GM18502 (cell line): ENCODE results near the gene MIDN.

ENCODE experiments used
- ATAC-seq: cut with Tn5 transposase; IDR thresholded peaks from one replicate; pipeline ENCODE4 v1.9.1; 2021; ENCODE audit warnings: mild to moderate bottlenecking; ENCODE audit not compliant: unreplicated experiment, poor library complexity

MIDN gene

GRCh38 chr19:1231729-1232637, 16.4 kb upstream of the MIDN start:
- no peak for ATAC-seq

DNA sequence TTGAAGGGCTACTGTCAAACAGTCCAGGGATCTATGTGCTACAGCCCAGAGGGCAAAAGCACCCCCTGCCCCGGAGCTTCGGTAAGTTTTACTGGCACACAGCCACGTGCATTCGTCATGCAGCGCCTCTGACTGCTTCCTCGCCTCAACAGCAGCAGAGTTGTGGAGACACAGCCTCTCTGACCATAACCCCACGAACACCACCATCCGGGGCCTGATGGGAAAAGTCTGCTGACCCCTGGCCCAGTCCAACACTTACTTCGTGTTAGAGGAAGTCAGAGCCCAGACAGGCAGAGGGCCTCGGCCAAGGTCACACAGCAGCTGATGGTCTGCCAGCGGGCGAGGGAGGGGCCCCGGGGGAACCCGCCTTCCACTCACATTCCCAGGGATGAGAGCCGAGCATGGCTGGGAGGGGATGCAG, 15.7 kb upstream of the MIDN start:
- ATAC-seq = no peak

GRCh38 chr19:1233115-1233667, 15.2 kb upstream of the MIDN start:
- ATAC-seq = no peak

DNA sequence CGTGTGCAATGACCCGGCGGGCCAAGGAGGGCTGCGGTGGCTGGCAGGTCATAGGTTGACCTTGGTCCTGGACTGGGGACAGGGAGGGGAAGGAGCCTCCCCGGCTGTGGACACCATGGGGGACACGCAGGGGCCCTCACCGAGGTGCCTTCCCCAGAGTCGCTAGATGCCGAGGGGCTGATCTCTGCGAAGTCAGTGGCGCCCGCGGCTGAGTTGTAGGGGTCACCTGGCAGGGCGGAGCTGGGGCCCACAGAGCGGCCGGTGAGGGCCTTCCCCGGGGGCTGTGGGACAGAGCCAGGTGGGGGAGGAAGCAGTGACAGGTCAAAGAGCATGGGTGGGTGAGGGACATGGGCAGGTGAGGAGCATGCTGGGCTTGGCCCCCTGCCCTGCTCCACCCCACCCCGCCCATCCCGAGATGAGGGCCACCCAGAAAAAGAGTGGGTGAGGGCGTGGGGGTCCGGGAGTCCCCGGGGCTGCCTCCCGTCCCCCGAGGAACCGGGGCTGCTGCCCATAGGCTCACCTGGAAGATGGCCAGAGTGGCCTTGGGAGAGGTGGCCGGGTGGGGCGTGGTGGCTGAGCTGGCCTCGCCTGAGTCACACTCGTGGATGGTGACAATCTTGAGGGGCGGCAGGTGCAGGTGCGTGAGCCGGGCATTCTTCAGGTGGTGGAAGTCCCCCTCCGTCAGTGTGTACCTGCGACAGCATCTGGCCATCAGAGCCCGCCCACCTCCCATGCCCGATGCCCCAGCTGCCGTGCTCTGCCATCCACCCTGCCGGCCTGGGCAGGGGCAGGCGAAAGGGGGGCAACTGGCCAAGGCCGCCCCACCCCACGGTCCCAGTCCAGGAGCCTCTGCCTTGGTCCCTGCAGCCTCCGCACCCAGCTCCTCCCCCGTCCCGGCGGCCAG, 14.1 kb upstream of the MIDN start:
- ATAC-seq = no peak

- no peak for ATAC-seq
These were observed 13.4 kb upstream of the MIDN start for GRCh38 chr19:1234955-1235380.

GRCh38 chr19:1235625-1236538, 12.5 kb upstream of the MIDN start:
- ATAC-seq = no peak

- ATAC-seq = no peak
These were observed 11.8 kb upstream of the MIDN start for GRCh38 chr19:1236576-1236975.

GRCh38 chr19:1237027-1237659, 11.2 kb upstream of the MIDN start:
- ATAC-seq = no peak

- ATAC-seq = no peak
These were observed 10.5 kb upstream of the MIDN start, which contains the start of gene CBARP for GRCh38 chr19:1237754-1238368. Gene CBARP (minus strand): TSS chr19:1238005. CDS start chr19:1236100, 1,905 bp downstream.

DNA sequence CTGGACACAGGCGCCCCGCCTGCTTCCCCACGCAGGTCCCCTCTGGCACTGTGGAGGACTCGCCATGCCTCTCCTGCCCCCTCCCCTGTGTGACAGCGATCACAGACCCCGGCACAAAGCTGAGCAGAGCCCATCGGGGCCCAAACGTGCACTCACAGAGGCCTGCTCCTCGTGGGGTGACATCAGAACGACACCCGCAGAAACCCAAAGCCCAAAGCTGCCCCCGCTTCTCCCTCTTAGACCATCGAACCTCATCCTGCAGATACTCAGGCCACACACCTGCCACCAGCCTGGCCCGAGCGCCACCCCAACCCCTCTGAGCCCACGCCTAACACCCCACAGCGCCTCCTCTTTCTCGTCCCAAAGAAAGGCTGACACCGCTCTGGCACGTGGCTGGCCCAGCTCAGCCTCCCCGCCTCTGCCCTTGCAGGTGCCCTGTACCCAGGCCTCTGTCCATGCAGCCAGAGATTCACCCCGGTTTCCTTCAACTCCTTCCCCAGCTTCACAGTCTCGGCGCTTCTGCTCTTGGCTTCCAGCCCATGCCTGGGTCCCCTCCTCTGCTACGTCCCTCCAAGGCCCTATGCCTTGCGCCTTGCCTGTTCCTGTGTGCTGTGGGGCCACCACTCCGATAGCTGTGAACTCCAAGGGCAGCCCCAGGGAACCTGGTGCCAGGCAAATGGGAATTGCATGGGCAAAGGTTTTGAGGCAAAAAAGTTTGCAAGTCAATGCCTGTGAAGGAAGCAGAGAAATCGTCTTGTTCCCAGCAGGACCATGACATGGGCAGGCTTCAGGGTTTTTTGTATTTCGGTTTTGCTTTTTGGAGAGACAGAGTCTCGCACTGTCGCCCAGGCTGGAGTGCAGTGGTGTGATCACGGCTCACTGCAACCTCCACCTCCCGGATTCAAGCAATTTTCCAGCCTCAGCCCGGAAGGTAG, 9.7 kb upstream of the MIDN start:
- ATAC-seq = no peak

GRCh38 chr19:1239420-1239795, 9.0 kb upstream of the MIDN start:
- no peak for ATAC-seq

DNA sequence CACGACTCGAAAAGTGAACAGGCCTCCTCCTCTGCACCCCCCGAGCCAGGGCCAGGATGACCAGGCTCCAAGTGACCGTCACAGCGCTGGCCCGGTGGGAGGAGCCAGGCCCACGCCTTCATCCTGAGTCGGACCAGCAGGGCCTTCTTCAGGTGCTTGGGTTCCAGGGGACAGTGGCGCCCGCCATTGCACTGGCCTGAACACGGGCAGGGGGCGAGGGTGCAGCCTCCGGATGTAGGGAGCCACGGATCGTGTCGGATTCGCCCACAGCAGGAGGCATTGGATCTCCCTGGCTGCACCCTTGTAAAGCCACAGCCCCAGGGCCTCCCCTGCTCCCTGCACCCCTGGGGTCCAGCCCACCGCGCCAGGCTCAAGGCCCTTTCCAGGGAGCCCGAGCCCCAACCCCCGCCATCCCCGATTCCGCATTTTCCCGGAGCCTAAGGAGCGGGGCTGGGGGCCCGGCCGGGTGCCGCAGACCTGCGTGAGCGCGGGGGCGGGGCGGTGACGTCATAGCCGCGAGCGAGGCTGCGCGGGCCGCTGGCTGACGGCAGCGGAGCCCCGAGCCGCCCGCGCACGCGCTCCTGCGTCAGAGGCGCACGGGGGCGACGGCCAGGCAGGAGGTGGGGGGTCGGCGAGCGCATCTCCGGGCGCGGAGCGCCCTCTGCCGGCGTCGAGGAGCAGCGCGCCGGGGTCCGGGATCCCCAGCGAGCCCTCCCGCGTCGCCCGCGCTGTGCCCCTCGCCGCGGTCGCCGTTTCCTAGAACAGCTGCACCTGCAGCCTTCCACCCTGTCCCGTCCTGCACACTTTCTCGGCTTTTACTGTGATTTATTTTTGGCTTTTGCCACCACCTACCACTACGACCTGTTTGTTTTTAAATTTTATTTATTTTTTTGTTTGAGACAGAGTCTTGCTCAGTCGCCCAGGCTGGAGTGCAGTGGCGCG, 8.3 kb upstream of the MIDN start:
- ATAC-seq = peak; percentile 40

DNA sequence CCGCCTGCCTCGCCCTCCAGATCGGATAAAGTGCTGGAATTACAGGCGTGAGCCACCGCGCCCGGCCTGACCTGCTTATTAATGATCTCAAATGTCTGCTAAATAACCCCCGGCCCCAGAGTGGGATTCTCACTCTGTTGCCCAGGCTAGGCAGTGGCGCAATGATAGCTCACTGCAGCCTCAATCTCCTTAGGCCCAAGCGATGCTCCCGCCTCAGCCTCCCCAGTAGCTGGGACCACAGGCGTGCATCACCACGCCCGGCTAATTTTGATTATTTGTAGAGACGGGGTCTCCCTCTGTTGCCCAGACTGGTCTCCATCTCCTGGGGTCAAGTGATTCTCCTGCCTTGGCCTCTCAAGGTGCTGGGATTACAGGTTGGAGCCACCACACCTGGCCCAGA, 7.5 kb upstream of the MIDN start:
- no peak for ATAC-seq

- peak; percentile 39 for ATAC-seq
These were observed 6.8 kb upstream of the MIDN start, which contains the start of gene ATP5F1D for GRCh38 chr19:1241417-1242095. Gene ATP5F1D (plus strand): TSS chr19:1241751. CDS start chr19:1241851, 100 bp downstream.

DNA sequence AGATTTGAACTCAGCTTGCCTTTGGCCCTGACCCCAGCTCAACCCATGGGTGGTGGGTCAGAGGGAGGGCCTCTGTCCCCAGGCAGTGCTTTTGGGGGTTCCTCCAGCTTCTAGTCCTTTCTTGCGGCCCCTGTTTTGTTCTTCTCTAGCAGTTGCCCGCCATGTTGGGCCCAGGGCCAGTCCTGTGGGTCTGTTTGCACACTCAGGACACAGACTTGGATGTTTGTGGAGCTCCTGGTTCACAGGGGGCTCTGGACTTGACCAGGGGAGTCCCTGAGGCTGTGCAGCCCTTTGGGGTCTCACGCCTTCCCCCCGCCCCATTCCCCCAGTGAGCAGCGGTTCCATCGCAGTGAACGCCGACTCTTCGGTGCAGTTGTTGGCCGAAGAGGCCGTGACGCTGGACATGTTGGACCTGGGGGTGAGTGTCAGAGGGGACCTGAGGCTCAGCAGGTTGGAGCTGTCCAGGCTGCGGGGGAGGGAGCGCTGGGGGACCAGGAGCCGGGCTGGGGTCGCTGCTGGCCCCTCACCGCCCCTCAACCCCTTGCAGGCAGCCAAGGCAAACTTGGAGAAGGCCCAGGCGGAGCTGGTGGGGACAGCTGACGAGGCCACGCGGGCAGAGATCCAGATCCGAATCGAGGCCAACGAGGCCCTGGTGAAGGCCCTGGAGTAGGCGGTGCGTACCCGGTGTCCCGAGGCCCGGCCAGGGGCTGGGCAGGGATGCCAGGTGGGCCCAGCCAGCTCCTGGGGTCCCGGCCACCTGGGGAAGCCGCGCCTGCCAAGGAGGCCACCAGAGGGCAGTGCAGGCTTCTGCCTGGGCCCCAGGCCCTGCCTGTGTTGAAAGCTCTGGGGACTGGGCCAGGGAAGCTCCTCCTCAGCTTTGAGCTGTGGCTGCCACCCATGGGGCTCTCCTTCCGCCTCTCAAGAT, 4.4 kb upstream of the MIDN start:
- no peak for ATAC-seq
